ENCODE data around the gene TMEM135.

Gene TMEM135

DNA sequence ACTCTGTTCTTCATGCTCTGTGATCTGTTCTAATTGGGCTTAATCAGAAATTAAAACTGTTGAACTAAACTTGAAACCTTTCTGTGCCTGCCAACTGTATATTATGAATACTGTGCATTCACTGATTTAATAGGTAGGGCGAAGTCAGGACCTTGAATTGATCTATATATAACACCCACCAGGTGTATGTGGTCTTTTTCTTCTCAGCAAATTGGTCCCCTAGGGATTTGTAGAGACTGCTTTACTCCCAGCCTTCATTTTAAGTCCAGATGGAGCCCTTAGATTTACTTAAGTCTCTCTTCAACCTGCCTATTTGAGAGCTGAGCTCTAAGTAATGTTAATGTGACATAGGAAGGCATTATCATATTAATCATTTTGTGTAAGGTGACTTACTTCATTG, 257.5 kb downstream of the TMEM135 start:
- DNase-seq (ENCODE audit: low read depth, low spot score) = no peak
- in situ Hi-C loops (cut with HindIII; ENCODE audit: low sequenced_read_pairs) = no loop called here
- H3K4me3 ChIP-seq (ENCODE audit: low read depth, low read length) = no peak overlapping the region
- TF ChIP-seq, protein P1, sequence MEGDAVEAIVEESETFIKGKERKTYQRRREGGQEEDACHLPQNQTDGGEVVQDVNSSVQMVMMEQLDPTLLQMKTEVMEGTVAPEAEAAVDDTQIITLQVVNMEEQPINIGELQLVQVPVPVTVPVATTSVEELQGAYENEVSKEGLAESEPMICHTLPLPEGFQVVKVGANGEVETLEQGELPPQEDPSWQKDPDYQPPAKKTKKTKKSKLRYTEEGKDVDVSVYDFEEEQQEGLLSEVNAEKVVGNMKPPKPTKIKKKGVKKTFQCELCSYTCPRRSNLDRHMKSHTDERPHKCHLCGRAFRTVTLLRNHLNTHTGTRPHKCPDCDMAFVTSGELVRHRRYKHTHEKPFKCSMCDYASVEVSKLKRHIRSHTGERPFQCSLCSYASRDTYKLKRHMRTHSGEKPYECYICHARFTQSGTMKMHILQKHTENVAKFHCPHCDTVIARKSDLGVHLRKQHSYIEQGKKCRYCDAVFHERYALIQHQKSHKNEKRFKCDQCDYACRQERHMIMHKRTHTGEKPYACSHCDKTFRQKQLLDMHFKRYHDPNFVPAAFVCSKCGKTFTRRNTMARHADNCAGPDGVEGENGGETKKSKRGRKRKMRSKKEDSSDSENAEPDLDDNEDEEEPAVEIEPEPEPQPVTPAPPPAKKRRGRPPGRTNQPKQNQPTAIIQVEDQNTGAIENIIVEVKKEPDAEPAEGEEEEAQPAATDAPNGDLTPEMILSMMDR (IDR thresholded peaks at IDR 0.05; ENCODE audit: low read depth, low read length) = no peak

DNA sequence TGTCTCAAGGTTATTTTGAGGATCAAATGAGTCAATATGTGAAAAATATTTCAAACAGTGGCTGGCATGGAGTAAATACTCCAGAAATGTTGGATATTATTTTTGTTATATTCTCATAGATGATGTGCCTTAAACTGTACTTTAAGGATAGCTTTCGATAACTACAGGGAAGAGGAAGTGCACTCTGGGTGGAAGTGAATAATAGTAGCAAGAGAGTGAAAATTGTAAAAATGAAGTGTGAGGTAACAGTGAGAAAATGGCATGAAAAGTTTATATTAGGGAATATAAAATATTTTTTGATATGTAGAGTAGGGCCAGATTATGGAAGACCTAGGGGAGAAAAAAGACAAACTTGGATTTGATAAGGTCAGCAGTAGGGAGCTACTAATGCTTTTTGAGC, 258.9 kb downstream of the TMEM135 start:
- no peak overlapping the region for H3K4me3 ChIP-seq (ENCODE audit: low read depth, low read length)
- TF ChIP-seq, protein P1 (IDR thresholded peaks at IDR 0.05; ENCODE audit: low read depth, low read length) = no peak
- no peak for DNase-seq (ENCODE audit: low read depth, low spot score)
- in situ Hi-C loops (cut with HindIII; ENCODE audit: low sequenced_read_pairs) = no loop called here

DNA sequence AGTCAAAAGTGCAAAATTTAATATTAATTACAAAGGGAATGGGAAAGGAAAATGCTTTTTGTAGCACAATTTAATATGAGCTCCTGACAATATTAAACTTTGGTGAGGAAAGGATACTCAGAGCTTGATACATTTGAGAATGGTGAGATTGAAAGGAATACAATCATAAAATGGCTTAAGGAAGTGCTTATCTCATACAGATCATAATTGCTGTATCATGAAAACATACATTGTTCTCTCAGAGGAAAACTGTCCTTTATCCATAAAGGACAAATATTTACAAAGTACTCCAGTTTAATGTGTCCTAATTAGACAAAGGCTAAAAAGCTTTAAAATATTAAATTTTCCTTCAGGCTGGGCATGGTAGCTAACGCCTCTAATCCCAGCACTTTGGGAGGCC, 260.4 kb downstream of the TMEM135 start:
- in situ Hi-C loops (cut with HindIII; ENCODE audit: low sequenced_read_pairs) = no loop called here
- no peak for DNase-seq (ENCODE audit: low read depth, low spot score)
- H3K4me3 ChIP-seq (ENCODE audit: low read depth, low read length) = no peak overlapping the region
- TF ChIP-seq, protein P1 (IDR thresholded peaks at IDR 0.05; ENCODE audit: low read depth, low read length) = no peak

DNA sequence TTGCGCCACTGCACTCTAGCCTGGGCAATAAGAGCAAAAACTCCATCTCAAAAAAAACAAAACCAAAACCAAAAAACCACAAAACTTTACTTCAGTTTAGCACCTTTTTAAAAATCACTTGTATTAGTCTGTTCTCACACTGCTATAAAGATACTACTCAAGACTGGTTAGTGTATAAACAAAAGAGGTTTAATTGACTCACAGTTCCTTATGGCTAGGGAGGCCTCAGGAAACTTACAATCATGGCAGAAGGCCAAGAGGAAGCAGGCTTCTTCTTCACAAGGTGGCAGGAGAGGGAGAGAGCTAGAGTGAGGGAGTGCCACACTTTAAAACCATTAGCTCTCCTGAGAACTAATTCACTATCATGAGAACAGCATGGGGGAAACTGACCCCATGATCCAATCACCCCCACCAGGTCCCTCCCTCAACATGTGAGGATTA, 261.3 kb downstream of the TMEM135 start:
- no peak overlapping the region for H3K4me3 ChIP-seq (ENCODE audit: low read depth, low read length)
- in situ Hi-C loops (cut with HindIII; ENCODE audit: low sequenced_read_pairs) = no loop called here
- TF ChIP-seq, protein P1 (IDR thresholded peaks at IDR 0.05; ENCODE audit: low read depth, low read length) = no peak
- DNase-seq (ENCODE audit: low read depth, low spot score) = no peak

DNA sequence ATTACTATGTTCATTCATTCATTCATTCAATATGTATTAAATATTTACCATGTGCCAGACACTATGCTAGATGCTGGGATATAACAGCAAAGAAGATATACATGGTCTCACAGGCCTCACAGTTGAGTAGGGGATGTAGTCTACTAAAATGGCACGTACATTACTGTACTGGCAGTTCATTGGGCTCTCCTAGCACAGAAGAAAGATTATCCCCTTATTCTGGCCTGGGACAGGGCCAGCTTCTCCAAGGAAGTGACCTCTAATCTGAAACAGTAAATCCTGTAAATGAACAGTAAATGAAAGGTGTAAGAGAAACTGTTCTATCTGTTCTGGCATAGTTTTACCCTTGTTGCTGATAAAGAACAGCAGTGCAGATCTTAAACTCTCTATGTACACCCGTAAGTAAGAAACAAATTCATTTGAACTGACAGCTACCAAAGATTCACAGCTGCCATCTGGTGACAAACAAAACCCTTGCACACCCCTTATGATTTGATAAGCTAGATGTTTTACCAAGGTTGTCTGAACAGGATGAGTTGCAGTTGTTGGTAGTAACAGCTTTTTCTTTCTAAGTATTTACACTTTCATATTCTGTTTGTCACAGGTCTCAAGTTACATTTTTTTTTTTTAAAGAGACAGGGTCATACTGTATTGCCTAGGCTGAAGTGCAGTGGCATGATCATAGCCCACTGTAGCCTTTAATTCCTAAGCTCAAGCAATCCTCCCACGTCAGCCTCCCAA, 263.1 kb downstream of the TMEM135 start:
- no peak overlapping the region for H3K4me3 ChIP-seq (ENCODE audit: low read depth, low read length)
- DNase-seq (ENCODE audit: low read depth, low spot score) = no peak
- TF ChIP-seq, protein P1 (IDR thresholded peaks at IDR 0.05; ENCODE audit: low read depth, low read length) = no peak
- in situ Hi-C loops (cut with HindIII; ENCODE audit: low sequenced_read_pairs) = no loop called here

DNA sequence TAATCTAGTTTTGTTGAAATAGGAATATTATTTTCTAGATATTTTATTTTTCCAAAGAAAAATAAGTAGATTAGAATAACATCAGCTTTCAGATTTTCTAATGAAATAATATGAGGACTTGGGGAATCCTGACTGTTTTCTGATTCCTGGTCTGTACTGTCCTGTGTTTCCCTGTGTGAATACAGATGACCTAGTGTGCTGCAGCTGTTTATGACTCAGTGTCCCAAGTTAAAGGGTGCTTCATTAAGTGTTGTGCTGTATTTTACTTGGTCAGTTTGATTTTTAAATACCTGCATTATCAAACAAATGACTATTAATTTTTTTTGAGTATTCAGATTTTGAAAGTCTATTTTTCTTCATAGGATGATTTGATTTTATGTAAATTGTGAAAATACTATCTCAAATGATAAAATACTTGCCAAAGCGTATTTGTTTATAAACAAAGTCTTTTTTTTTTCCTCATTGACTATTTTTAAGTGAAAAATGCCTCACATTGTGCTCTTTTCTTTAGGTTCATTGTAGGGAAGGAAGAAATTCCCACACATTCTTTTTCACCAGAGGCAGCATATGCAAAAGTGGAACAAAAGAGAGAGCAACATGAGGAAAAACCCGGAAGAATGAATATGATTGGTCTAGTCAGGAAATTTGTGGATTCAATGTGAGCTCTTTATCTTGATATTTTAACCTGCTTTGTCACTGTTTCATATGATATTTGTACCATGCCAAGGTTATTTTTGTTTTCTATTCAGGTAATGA, 264.2 kb downstream of the TMEM135 start:
- no peak for DNase-seq (ENCODE audit: low read depth, low spot score)
- TF ChIP-seq, protein P1 (IDR thresholded peaks at IDR 0.05; ENCODE audit: low read depth, low read length) = no peak
- in situ Hi-C loops (cut with HindIII; ENCODE audit: low sequenced_read_pairs) = no loop called here
- H3K4me3 ChIP-seq (ENCODE audit: low read depth, low read length) = no peak overlapping the region
